Melanocyte of skin (primary cell): Measurements from ENCODE around the gene PLA1A. TPM values are rescaled to one million over a fixed set of nuclear protein-coding genes. Genes with fewer than 3 reads are reported as not detected.

Experiments used
- total RNA-seq, 2 donors: library from RNA; depleted of rRNA; stranded (reverse); fragments of >200 nt; gene quantifications; 2 replicates each; pipeline ENCODE4 v1.2.3, GENCODE V29; 2012

PLA1A gene
- 10 to 100 TPM; 10.7 to 65.6 TPM for total RNA-seq

GRCh38 chr3:119597548-119598288 lies at the start of gene PLA1A:
TSS of gene PLA1A (plus strand) at chr3:119597885. CDS start at chr3:119597914, 29 bp downstream.

GRCh38 chr3:119559441-119559963 lies 38.2 kb upstream of the PLA1A start, which contains the start of gene CD80:
TSS of gene CD80 (minus strand) at chr3:119559614. CDS start at chr3:119557728, 1,886 bp downstream.

GRCh38 chr3:119579366-119580066 lies 18.2 kb upstream of the PLA1A start, which contains the start of gene ADPRH:
TSS of gene ADPRH (plus strand) at chr3:119579492. CDS start at chr3:119582170, 2,678 bp downstream.

GRCh38 chr3:119660474-119661440 lies 63.1 kb downstream of the PLA1A start, which contains the start of gene POPDC2:
TSS of gene POPDC2 (minus strand) at chr3:119660589. CDS start at chr3:119660423, 166 bp downstream.

GRCh38 chr3:119676771-119677640 lies 79.3 kb downstream of the PLA1A start, which contains the start of gene COX17:
TSS of gene COX17 (minus strand) at chr3:119677406. CDS start at chr3:119677310, 96 bp downstream.

Other genes with a start within 250 kb of the PLA1A start
- gene TMEM39A, start 134.3 kb upstream of the PLA1A start, total RNA-seq: 10 to 100 TPM; 25.1 to 32.0 TPM
- gene POGLUT1, start 128.9 kb upstream of the PLA1A start, total RNA-seq: 10 to 100 TPM; 15.1 to 16.3 TPM
- gene TIMMDC1, start 99.3 kb upstream of the PLA1A start, total RNA-seq: 10 to 100 TPM; 76.7 to 89.2 TPM
- gene CD80, start 38.3 kb upstream of the PLA1A start, total RNA-seq: not detected
- 1 to 10 TPM; 7.9 to 9.7 TPM for gene ADPRH, start 18.4 kb upstream of the PLA1A start, total RNA-seq
- gene POPDC2, start 62.7 kb downstream of the PLA1A start, total RNA-seq: 1 to 10 TPM in 1 of 2 donors, not detected in 1; 1.4 TPM
- gene COX17, start 79.5 kb downstream of the PLA1A start, total RNA-seq: 10 to 100 TPM; 23.1 to 32.0 TPM
- gene CFAP91, start 105.1 kb downstream of the PLA1A start, total RNA-seq: 1 to 10 TPM in 1 of 2 donors, under 1 TPM in 1; 0.69 to 2.0 TPM
- under 1 TPM in 1 of 2 donors, not detected in 1; under 0.01 TPM for gene NR1I2, start 184.2 kb downstream of the PLA1A start, total RNA-seq